Hepatocyte (in vitro differentiated cells): Measurements from ENCODE around the gene FTH1.

Experiments used
- CTCF ChIP-seq: fragments of 200-600 bp; sonication (generic); IDR thresholded peaks from 2 replicates; pipeline ENCODE4 v1.5.1; 2016; ENCODE audit warnings: antibody characterized with exemption, mild to moderate bottlenecking; ENCODE audit not compliant: poor library complexity
- EZH2 ChIP-seq: fragments of 200-600 bp; sonication (generic); IDR thresholded peaks from 2 replicates; pipeline ENCODE4 v1.6.1; 2016; ENCODE audit warnings: antibody characterized with exemption, mild to moderate bottlenecking, borderline replicate concordance

GRCh38 chr11:61924064-61924455, 43.4 kb downstream of the FTH1 start:
- TF ChIP-seq CTCF (no peak), EZH2 (no peak)
